Heart left ventricle (tissue), 13 donors: ENCODE measurements around the gene GMCL1.

Experiments used
- CTCF ChIP-seq, 12 donors: fragments of 200-600 bp; sonication (generic) in 4 of 12; IDR thresholded peaks; one replicate each; pipeline versions ENCODE4 v1.5.0 to v1.8.0; 2018 to 2022; ENCODE audit warnings: antibody characterized with exemption in 12 of 12, mild to moderate bottlenecking in 5 of 12
- POLR2A ChIP-seq, 2 donors: fragments of 450-650 bp; IDR thresholded peaks; one replicate each; pipeline ENCODE4 v1.6.1; 2017; ENCODE audit warnings: antibody characterized with exemption in 2 of 2, mild to moderate bottlenecking in 2 of 2, moderate library complexity in 2 of 2
- donor health status: ischemic (EF 13 %, LVEDD 7.1; RV severe dilation, severe dysfunction).
- donor health status: DM: no; HTN: yes; CAD: no.
- donor health status: DM: no; HTN: no; CAD: no.
- donor health status: ischemic (EF 25% LVEDD 6.9; RV normal size, moderate dysfunction).
- donor health status: ischemic (EF 25% LVEDD 5.7; RV mildly dilated, moderate dysfunction).
- donor health status: ischemic (EF 35%, LVEDD 5.7; RV mildly dilated, moderate dysfunction).
- donor health status: nonischemic (EF 11% LVEDD 7.7; RV severe dilation, severe dysfunction).
- donor health status: DM: yes; HTN: yes; CAD: no.
- donor health status: PGD.
- donor health status: ischemic (EF 29% LVEDD 5.4; RV normal size, mild dysfunction).
- donor health status: nonischemic (EF 23%, LVEDD 6.1; RV moderate dilation, normal function).

DNA sequence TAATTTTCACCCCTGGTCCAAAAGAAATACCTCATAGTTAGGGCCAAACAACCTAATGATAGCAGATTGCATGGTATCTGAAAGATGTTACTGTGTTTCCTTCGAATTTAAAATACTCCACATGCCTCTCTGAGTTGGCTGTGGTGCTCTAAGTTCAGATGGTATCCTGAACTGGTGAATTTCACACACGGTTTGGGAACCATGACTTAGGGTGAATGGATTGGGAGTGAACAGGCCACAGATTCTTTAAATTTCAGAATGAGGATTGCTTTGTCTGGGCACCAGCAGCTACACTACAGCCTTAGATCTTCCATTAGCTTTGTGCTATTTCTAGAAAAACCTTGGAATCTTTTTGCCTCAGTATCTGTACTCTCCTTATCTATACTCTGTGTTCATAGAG lies 6.2 kb downstream of the GMCL1 start:
- no peak for TF ChIP-seq POLR2A (IDR thresholded peaks at IDR 0.05)
- no peak for TF ChIP-seq CTCF (IDR thresholded peaks at IDR 0.05)
